T follicular helper cell (primary cell): ENCODE measurements around the gene SF3B4.
"Not testable (repeated sequence)": the region's sequence is repeated elsewhere in the genome, so short reads cannot be mapped to it uniquely, and the experiment has no call there.

Source experiments
- DNase-seq: peaks from one replicate; pipeline ENCODE4 v3.0.0-alpha.2; 2020; ENCODE audit warnings: low read depth

SF3B4 gene

GRCh38 chr1:149888247-149888998 lies 39.2 kb downstream of the SF3B4 start:
- peak; percentile 52 for DNase-seq

GRCh38 chr1:149887456-149888246 lies 40.0 kb downstream of the SF3B4 start:
- peak; percentile 75 for DNase-seq

- DNase-seq = not testable (repeated sequence)
These were observed 40.5 kb downstream of the SF3B4 start for GRCh38 chr1:149887196-149887455.

GRCh38 chr1:149886396-149887195 lies 41.0 kb downstream of the SF3B4 start:
- peak; percentile 82 for DNase-seq

DNA sequence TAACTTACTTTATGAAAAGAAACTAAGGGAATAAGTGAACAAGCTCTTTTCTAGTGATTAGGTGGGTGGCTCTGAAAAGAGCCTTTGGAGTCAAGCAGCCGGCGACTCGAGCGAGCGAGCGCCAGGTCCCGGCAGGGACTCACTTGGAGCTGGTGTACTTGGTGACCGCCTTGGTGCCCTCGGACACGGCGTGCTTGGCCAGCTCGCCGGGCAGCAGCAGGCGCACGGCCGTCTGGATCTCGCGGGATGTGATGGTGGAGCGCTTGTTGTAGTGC lies 41.5 kb downstream of the SF3B4 start:
- not testable (repeated sequence) for DNase-seq

DNA sequence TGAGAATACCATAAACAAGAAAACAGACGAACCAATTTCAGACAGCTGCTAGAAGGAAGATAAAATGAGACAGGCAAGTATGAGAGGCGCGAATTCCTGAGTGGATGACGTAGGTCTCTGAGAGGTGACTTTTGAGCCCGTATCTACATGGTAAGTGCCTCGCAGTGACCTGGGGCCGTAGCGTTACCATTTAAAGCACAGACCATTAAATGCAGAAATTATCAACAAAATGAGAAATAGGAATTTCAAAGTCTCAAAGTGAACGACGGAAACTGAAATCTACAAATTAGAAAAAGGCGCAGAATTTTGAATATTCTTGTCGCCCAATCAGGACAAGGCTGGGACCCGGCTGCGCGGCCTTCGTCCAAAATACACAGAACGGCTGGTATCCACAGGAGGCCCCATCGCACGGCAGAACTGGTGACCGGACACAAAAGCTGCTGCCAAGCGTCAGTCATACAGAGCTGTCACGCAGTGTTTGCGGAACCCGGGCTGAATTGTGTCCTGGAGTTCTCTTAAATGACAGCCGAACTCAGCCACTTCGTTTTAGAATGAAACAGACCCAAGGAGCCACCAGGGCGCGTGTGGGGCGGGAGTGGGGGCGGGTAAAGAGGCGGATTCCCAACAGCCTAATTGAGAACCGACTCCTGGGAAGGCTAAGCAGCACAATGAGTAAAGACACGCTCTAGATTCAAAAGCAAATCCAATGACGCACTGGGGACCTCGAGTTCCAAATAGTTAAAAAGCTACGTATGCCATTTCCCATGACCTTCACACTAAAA lies 42.1 kb downstream of the SF3B4 start:
- peak; percentile 60 for DNase-seq

- no peak for DNase-seq
These were observed 42.9 kb downstream of the SF3B4 start for GRCh38 chr1:149884433-149885338.

- DNase-seq = no peak
These were observed 43.9 kb downstream of the SF3B4 start for GRCh38 chr1:149883598-149884247.

DNA sequence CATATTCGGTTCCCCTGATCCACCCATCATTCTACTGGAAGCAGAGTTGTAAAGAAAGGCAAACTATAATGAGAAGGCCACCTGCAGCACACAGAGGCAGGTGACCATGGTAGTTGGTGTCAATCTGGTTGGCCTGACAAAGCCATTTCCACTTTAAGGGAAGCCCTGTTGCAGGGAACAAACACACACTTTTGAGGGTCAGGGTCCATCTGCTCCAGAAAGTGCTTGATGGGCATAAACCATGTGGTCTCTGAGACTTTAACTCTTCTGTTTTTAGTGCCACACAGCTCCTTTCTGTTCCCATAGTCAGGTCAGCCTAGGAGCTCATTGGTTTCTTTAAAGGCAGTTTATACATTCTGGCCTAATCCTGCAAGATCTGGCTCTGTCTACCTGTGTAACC lies 45.7 kb downstream of the SF3B4 start:
- DNase-seq = no peak

DNA sequence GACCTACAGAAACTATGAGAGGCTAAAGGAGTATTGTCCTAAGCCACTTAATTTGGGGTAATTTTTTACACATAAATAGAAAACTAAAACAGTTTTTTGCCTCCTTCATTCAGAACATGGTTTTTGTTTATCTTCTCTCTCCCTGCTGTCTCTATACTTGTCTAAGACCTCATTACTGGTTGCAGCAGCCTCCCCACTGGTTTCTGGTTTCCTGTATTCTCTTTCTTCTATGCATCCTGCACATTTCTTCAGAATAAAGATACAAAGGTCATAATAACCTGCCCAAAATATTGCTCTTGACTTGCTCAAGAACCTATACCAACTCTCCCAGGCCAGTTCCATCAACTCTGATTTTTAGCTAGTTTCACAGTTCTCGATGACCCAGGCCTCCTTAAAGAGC lies 48.0 kb downstream of the SF3B4 start:
- no peak for DNase-seq

DNA sequence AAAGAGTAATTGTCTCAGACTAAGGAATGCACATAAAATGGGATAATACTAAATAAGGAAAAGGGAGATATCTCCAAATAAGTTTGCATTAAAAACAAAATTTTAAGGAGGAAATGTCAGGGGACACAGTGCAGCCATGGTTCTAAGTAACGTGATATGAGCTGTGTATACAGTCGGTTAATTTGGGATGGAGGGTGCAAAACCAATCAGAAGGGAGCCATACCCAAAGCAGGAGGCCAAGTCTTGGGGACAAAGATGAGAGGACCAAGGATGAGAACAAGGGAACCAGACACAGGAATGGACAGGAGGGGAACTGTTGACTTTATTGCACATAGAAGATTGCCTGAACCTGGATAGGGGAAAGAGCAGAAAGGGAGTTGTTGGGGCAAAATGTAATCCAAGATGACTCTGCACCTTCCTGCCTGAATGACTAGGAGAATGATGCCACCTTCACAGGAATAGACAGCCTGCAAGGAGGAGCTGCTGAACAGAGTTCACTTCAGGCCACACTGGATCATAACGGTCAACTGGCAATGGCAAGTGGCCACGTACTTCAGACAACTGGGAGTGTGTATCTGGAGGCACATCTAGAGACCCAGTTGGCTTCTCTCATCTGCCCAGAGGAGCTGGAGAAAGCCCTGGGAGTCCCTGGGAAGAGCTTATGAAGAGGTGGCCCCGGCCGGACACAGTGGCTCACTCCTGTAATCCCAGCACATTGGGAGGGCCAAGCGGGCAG lies 50.2 kb downstream of the SF3B4 start:
- DNase-seq = no peak
